Type B pancreatic cell (in vitro differentiated cells): ENCODE results near the gene P2RX2. TPM values are rescaled to one million over a fixed set of nuclear protein-coding genes. Genes with fewer than 3 reads are reported as not detected.
A peak's percentile ranks its signal among the peaks of the same experiment; 100 is the strongest.

ENCODE experiments used
- DNase-seq: peaks from one replicate; pipeline ENCODE4 v3.0.0; 2021; ENCODE audit warnings: mixed read lengths; ENCODE audit not compliant: unreplicated experiment; ENCODE audit errors: extremely low spot score
- H3K27ac Mint-ChIP-seq: 2 replicates; pipeline ENCODE4 v1.8.0; 2021; ENCODE audit warnings: mild to moderate bottlenecking, mixed read lengths
- H3K27me3 Mint-ChIP-seq: 2 replicates; pipeline ENCODE4 v1.8.0; 2021; ENCODE audit warnings: mixed read lengths
- H3K36me3 Mint-ChIP-seq: 2 replicates; pipeline ENCODE4 v1.8.0; 2021; ENCODE audit warnings: mixed read lengths
- H3K4me1 Mint-ChIP-seq: one replicate; pipeline ENCODE4 v1.8.0; 2021; ENCODE audit warnings: mixed read lengths; ENCODE audit not compliant: unreplicated experiment
- H3K4me3 Mint-ChIP-seq: 2 replicates; pipeline ENCODE4 v1.8.0; 2021; ENCODE audit warnings: mild to moderate bottlenecking, mixed read lengths
- H3K9me3 Mint-ChIP-seq: 2 replicates; pipeline ENCODE4 v1.8.0; 2021; ENCODE audit warnings: mixed read lengths
- CTCF ChIP-seq: fragments of 200-600 bp; sonication (generic); conservative IDR thresholded peaks from 2 replicates; pipeline ENCODE4 v1.5.0; 2021; ENCODE audit warnings: antibody characterized with exemption, mild to moderate bottlenecking
- total RNA-seq: library from RNA; stranded (reverse); gene quantifications from 2 replicates; pipeline ENCODE4 v1.2.1, GENCODE V29; 2021; ENCODE audit warnings: low replicate concordance

P2RX2 gene
- total RNA-seq, 1 donor from 2014 or later = 2.8 TPM

- Mint-ChIP-seq H3K27ac (no peak overlapping the region), H3K9me3 (no peaks in the 10 kb centered on the region), H3K27me3 (no peaks in the 10 kb centered on the region), H3K36me3 (no peaks in the 10 kb centered on the region), H3K4me1 (no peaks in the 10 kb centered on the region), H3K4me3 (no peak overlapping the region)
- TF ChIP-seq CTCF = no peak
- no peak for DNase-seq
Measured at GRCh38 chr12:132571598-132571997, 47.0 kb upstream of the P2RX2 start.

GRCh38 chr12:132572106-132572505, 46.5 kb upstream of the P2RX2 start:
- no peaks in the 10 kb centered on the region for H3K4me1 Mint-ChIP-seq
- no peak overlapping the region for H3K4me3 Mint-ChIP-seq
- TF ChIP-seq CTCF = no peak
- DNase-seq = no peak
- H3K36me3 Mint-ChIP-seq = no peaks in the 10 kb centered on the region
- H3K9me3 Mint-ChIP-seq = no peaks in the 10 kb centered on the region
- H3K27ac Mint-ChIP-seq = no peak overlapping the region
- no peaks in the 10 kb centered on the region for H3K27me3 Mint-ChIP-seq

- no peak for DNase-seq
- Mint-ChIP-seq H3K27me3 (no peaks in the 10 kb centered on the region), H3K4me3 (no peak overlapping the region), H3K36me3 (peaks cover 4% of the 10 kb centered on the region), H3K27ac (peak overlapping the region; percentile 39), H3K4me1 (no peaks in the 10 kb centered on the region), H3K9me3 (no peaks in the 10 kb centered on the region)
- TF ChIP-seq CTCF = no peak
Measured at GRCh38 chr12:132572801-132573760, 45.5 kb upstream of the P2RX2 start.

GRCh38 chr12:132574271-132574996, 44.1 kb upstream of the P2RX2 start:
- TF ChIP-seq CTCF = no peak
- Mint-ChIP-seq H3K27me3 (no peaks in the 10 kb centered on the region), H3K27ac (no peak overlapping the region), H3K4me1 (no peaks in the 10 kb centered on the region), H3K36me3 (peaks cover 5% of the 10 kb centered on the region), H3K4me3 (no peak overlapping the region), H3K9me3 (no peaks in the 10 kb centered on the region)
- no peak for DNase-seq

GRCh38 chr12:132575661-132576060, 42.9 kb upstream of the P2RX2 start:
- no peak for DNase-seq
- Mint-ChIP-seq H3K4me1 (no peaks in the 10 kb centered on the region), H3K9me3 (no peaks in the 10 kb centered on the region), H3K36me3 (peaks cover 13% of the 10 kb centered on the region), H3K27ac (no peak overlapping the region), H3K4me3 (no peak overlapping the region), H3K27me3 (no peaks in the 10 kb centered on the region)
- TF ChIP-seq CTCF = no peak
